ENCODE data around the gene GPR35. TPM values are rescaled to one million over a fixed set of nuclear protein-coding genes. Genes with fewer than 3 reads are reported as not detected.

GPR35 gene
- total and polyA plus RNA-seq, 10 of the 15 experiments (the other 5 are each of a cell fraction or from before 2014, with no cell fraction given), result 0.14 to 1.6 (median 0.75) TPM; not detected in 3

DNA sequence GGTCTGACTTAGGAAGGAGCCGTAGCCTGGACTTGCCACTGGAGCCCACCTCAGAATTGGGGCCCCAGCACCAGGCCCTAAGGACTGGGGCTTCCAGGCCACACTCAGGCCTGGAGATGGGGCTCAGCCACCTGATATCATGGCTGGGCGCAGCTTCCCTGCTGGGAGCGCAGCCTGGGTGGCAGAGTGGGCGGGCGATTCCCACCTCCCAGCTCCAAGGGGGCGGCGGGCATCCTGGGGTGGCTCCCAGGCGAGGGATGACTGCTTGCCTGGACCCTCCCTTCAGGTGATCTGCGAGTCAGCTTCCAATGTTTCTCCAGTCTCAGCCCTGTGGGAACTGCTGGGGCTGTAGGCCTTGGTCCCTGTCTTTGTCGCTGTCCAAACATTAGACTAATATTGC lies 20.1 kb downstream of the GPR35 start (continued):
- TF ChIP-seq MEF2A (IDR thresholded peaks at IDR 0.05; ENCODE audit: insufficient read depth, low read depth, low read length) (no peak), POLR2A (IDR thresholded peaks at IDR 0.05; ENCODE audit: low read depth, low read length) (no peak), ZNF274 (IDR thresholded peaks at IDR 0.05; ENCODE audit: insufficient read depth, insufficient read length) (no peak)
- TF ChIP-seq, protein P1, sequence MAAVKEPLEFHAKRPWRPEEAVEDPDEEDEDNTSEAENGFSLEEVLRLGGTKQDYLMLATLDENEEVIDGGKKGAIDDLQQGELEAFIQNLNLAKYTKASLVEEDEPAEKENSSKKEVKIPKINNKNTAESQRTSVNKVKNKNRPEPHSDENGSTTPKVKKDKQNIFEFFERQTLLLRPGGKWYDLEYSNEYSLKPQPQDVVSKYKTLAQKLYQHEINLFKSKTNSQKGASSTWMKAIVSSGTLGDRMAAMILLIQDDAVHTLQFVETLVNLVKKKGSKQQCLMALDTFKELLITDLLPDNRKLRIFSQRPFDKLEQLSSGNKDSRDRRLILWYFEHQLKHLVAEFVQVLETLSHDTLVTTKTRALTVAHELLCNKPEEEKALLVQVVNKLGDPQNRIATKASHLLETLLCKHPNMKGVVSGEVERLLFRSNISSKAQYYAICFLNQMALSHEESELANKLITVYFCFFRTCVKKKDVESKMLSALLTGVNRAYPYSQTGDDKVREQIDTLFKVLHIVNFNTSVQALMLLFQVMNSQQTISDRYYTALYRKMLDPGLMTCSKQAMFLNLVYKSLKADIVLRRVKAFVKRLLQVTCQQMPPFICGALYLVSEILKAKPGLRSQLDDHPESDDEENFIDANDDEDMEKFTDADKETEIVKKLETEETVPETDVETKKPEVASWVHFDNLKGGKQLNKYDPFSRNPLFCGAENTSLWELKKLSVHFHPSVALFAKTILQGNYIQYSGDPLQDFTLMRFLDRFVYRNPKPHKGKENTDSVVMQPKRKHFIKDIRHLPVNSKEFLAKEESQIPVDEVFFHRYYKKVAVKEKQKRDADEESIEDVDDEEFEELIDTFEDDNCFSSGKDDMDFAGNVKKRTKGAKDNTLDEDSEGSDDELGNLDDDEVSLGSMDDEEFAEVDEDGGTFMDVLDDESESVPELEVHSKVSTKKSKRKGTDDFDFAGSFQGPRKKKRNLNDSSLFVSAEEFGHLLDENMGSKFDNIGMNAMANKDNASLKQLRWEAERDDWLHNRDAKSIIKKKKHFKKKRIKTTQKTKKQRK (IDR thresholded peaks at IDR 0.05; ENCODE audit: low read depth, low read length), result no peak
- TF ChIP-seq, protein P2, sequence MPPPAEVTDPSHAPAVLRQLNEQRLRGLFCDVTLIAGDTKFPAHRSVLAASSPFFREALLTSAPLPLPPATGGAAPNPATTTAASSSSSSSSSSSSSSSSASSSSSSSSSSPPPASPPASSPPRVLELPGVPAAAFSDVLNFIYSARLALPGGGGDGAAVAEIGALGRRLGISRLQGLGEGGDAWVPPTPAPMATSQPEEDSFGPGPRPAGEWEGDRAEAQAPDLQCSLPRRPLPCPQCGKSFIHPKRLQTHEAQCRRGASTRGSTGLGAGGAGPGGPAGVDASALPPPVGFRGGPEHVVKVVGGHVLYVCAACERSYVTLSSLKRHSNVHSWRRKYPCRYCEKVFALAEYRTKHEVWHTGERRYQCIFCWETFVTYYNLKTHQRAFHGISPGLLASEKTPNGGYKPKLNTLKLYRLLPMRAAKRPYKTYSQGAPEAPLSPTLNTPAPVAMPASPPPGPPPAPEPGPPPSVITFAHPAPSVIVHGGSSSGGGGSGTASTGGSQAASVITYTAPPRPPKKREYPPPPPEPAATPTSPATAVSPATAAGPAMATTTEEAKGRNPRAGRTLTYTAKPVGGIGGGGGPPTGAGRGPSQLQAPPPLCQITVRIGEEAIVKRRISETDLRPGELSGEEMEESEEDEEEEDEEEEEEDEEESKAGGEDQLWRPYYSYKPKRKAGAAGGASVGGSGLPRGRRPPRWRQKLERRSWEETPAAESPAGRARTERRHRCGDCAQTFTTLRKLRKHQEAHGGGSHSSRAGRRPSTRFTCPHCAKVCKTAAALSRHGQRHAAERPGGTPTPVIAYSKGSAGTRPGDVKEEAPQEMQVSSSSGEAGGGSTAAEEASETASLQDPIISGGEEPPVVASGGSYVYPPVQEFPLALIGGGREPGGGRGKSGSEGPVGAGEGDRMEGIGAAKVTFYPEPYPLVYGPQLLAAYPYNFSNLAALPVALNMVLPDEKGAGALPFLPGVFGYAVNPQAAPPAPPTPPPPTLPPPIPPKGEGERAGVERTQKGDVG (CRISPR knock-in tag; IDR thresholded peaks at IDR 0.05), result no peak
- TF ChIP-seq, protein P3, sequence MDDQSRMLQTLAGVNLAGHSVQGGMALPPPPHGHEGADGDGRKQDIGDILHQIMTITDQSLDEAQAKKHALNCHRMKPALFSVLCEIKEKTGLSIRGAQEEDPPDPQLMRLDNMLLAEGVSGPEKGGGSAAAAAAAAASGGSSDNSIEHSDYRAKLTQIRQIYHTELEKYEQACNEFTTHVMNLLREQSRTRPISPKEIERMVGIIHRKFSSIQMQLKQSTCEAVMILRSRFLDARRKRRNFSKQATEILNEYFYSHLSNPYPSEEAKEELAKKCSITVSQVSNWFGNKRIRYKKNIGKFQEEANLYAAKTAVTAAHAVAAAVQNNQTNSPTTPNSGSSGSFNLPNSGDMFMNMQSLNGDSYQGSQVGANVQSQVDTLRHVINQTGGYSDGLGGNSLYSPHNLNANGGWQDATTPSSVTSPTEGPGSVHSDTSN (IDR thresholded peaks at IDR 0.05; ENCODE audit: insufficient replicate concordance, low read depth, low read length), result no peak

All from GM12878 (cell line).